ENCODE measurements around the gene CLRN2. TPM values are rescaled to one million over a fixed set of nuclear protein-coding genes. Genes with fewer than 3 reads are reported as not detected.
A peak's percentile ranks its signal among the peaks of the same experiment; 100 is the strongest.

CLRN2 gene
- polyA plus RNA-seq (2013) = not detected in 2 replicates

- H3K79me1 ChIP-seq (ENCODE audit: low read length) = peaks cover 3% of the 10 kb centered on the region
- no peak within 1 kb of the TSS for H3K4me2 ChIP-seq (ENCODE audit: low read length)
- no peak within 1 kb of the TSS for H3K14ac ChIP-seq (ENCODE audit: low read length)
- H3K36me3 ChIP-seq (ENCODE audit: control insufficient read depth in 1 of 2, insufficient read depth in 2 of 2, low read length in 2 of 2) = no peaks in the 10 kb centered on the region
- H2BK12ac ChIP-seq (ENCODE audit: low read length) = no peak within 1 kb of the TSS
- no peak within 1 kb of the TSS for H2BK120ac ChIP-seq (ENCODE audit: insufficient read depth, low read length, poor library complexity)
- no peak within 1 kb of the TSS for H4K12ac ChIP-seq (ENCODE audit: low read depth, low read length)
- H4K91ac ChIP-seq (ENCODE audit: low read depth, low read length) = no peak within 1 kb of the TSS
- H3K4me1 ChIP-seq (ENCODE audit: control insufficient read depth in 1 of 2, insufficient read depth in 2 of 2, low read length in 2 of 2) = peaks cover 2 to 7% of the 10 kb centered on the region in 2 experiments
- H2AFZ ChIP-seq (ENCODE audit: insufficient read depth, low read length, poor library complexity) = no peak within 1 kb of the TSS
- no peak within 1 kb of the TSS for H3K23ac ChIP-seq (ENCODE audit: low read length)
- no peak within 1 kb of the TSS for H3K9ac ChIP-seq (ENCODE audit: low read length)
- no peak within 1 kb of the TSS for H3K27ac ChIP-seq (ENCODE audit: low read depth, low read length)
- H3K4ac ChIP-seq (ENCODE audit: low read depth, low read length) = no peak within 1 kb of the TSS
- no peak within 1 kb of the TSS for H3K4me3 ChIP-seq (ENCODE audit: low read depth, low read length)
- no peak within 1 kb of the TSS for H2BK5ac ChIP-seq (ENCODE audit: low read depth, low read length, poor library complexity)
- H3K79me2 ChIP-seq (ENCODE audit: control insufficient read depth, insufficient read depth, low read length, poor library complexity) = peaks cover 2% of the 10 kb centered on the region
- no peak within 1 kb of the TSS for H4K8ac ChIP-seq (ENCODE audit: low read depth, low read length)
- no peak within 1 kb of the TSS for H3K18ac ChIP-seq (ENCODE audit: low read length)
- WGBS (ENCODE audit: extremely low coverage, insufficient coverage, insufficient read length) = no CpG with 5 or more reads among the region's 9 CpGs
- H2AK5ac ChIP-seq (ENCODE audit: low read length) = no peak within 1 kb of the TSS
- no peaks in the 10 kb centered on the region for H3K27me3 ChIP-seq (ENCODE audit: insufficient read depth, low read length)
- no peak for DNase-seq
- H3K9me3 ChIP-seq (ENCODE audit: insufficient read depth, low read depth, low read length) = no peaks in the 10 kb centered on the region
Observed at GRCh38 chr4:17514865-17515264, at the start of gene CLRN2. TSS of gene CLRN2 (plus strand) at chr4:17515165. CDS start at chr4:17515267, 102 bp downstream.

DNA sequence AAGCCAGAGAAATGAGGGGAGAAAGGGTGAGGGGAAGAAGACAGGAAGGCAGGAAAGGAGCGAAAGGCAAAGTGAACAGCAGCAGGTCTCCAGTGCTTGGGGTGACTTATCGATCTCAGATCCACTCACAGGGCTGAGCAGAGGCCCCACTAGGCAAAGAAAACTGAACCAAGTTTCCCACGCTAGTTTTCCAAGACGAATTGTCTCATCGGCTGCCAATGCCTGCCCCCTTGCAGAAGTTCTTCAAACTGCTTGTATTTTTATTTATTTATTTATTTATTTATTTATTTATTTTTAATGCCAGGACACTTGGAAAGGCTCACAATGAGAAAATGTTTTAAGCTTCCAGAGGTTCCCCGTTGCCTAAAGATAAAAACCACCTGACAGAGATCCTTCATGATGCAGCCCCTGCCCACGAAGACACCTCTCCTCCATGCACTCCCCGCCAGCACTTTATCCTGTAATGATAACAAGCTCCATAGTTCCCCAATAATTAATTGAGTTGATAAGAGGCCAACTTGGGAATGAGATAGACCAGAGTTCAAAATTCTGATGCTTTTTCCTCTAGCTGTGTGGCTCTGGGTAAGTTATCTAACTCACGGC, 46.2 kb upstream of the CLRN2 start:
- H3K4me1 ChIP-seq (ENCODE audit: control insufficient read depth in 1 of 2, insufficient read depth in 2 of 2, low read length in 2 of 2) = no peaks in the 10 kb centered on the region
- no peak overlapping the region for H3K4me2 ChIP-seq (ENCODE audit: low read length)
- H3K27me3 ChIP-seq (ENCODE audit: insufficient read depth, low read length) = no peaks in the 10 kb centered on the region
- H2BK120ac ChIP-seq (ENCODE audit: insufficient read depth, low read length, poor library complexity) = no peak overlapping the region
- H3K79me1 ChIP-seq (ENCODE audit: low read length) = no peaks in the 10 kb centered on the region
- no peak overlapping the region for H3K23ac ChIP-seq (ENCODE audit: low read length)
- H3K79me2 ChIP-seq (ENCODE audit: control insufficient read depth, insufficient read depth, low read length, poor library complexity) = no peaks in the 10 kb centered on the region
- H2AK5ac ChIP-seq (ENCODE audit: low read length) = no peak overlapping the region
- no peak overlapping the region for H2BK12ac ChIP-seq (ENCODE audit: low read length)
- no peak overlapping the region for H2AFZ ChIP-seq (ENCODE audit: insufficient read depth, low read length, poor library complexity)
- H3K9me3 ChIP-seq (ENCODE audit: insufficient read depth, low read depth, low read length) = no peaks in the 10 kb centered on the region
- no peak overlapping the region for H4K8ac ChIP-seq (ENCODE audit: low read depth, low read length)
- H3K18ac ChIP-seq (ENCODE audit: low read length) = no peak overlapping the region
- no peak overlapping the region for H4K12ac ChIP-seq (ENCODE audit: low read depth, low read length)
- DNase-seq = peak in 1 of 2 donors; percentile 52
- H3K14ac ChIP-seq (ENCODE audit: low read length) = no peak overlapping the region
- H3K27ac ChIP-seq (ENCODE audit: low read depth, low read length) = no peak overlapping the region
- WGBS (ENCODE audit: extremely low coverage, insufficient coverage, insufficient read length) = no CpG with 5 or more reads among the region's 9 CpGs
- H3K4ac ChIP-seq (ENCODE audit: low read depth, low read length) = no peak overlapping the region
- H3K4me3 ChIP-seq (ENCODE audit: low read depth, low read length) = no peak overlapping the region
- H2BK5ac ChIP-seq (ENCODE audit: low read depth, low read length, poor library complexity) = no peak overlapping the region
- H3K36me3 ChIP-seq (ENCODE audit: control insufficient read depth in 1 of 2, insufficient read depth in 2 of 2, low read length in 2 of 2) = no peaks in the 10 kb centered on the region
- no peak overlapping the region for H3K9ac ChIP-seq (ENCODE audit: low read length)
- no peak overlapping the region for H4K91ac ChIP-seq (ENCODE audit: low read depth, low read length)

DNA sequence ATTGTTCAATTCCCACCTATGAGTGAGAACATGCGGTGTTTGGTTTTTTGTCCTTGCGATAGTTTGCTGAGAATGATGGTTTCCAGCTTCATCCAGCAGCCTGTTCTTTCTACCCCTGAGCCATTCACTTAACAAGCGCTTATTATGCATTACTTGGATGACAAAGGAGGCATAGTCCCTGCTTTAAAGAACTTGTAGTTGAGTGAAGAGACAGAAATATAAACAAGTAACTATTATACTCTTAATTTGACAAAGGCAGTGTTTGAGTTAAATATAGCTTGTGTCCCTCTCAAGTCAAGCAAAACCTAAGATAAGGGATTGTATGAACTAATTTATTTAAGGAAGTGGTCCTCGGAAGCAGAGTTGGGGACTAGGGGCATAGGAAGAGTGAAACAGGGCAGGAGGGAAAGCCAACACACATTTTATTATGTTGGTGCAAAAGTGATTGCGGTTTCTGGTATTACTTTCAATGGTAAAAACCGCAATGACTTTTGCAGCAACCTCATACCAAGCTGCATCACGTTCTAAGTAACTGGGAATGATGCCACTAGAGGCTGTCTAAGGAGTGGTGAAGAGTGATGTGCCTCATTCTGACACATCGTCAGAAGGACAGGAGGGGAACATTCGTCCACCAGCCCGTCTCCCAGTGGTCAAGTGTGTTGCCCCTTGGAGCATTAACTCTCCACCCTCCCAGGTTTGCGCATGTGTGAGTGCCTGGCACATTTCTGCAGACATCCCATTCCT, 44.9 kb upstream of the CLRN2 start:
- Histone ChIP-seq H4K8ac (ENCODE audit: low read depth, low read length) (no peak overlapping the region), H2AK5ac (ENCODE audit: low read length) (no peak overlapping the region), H3K27ac (ENCODE audit: low read depth, low read length) (no peak overlapping the region), H2BK5ac (ENCODE audit: low read depth, low read length, poor library complexity) (no peak overlapping the region), H3K4me2 (ENCODE audit: low read length) (no peak overlapping the region), H3K27me3 (ENCODE audit: insufficient read depth, low read length) (no peaks in the 10 kb centered on the region), H3K14ac (ENCODE audit: low read length) (no peak overlapping the region), H3K79me1 (ENCODE audit: low read length) (no peaks in the 10 kb centered on the region), H3K23ac (ENCODE audit: low read length) (no peak overlapping the region), H3K4ac (ENCODE audit: low read depth, low read length) (no peak overlapping the region), H3K18ac (ENCODE audit: low read length) (no peak overlapping the region), H4K12ac (ENCODE audit: low read depth, low read length) (no peak overlapping the region), H3K9ac (ENCODE audit: low read length) (no peak overlapping the region), H3K4me3 (ENCODE audit: low read depth, low read length) (peak overlapping the region; percentile 10), H3K9me3 (ENCODE audit: insufficient read depth, low read depth, low read length) (no peaks in the 10 kb centered on the region), H3K79me2 (ENCODE audit: control insufficient read depth, insufficient read depth, low read length, poor library complexity) (no peaks in the 10 kb centered on the region), H4K91ac (ENCODE audit: low read depth, low read length) (no peak overlapping the region), H3K4me1 (ENCODE audit: control insufficient read depth in 1 of 2, insufficient read depth in 2 of 2, low read length in 2 of 2) (no peaks in the 10 kb centered on the region), H2AFZ (ENCODE audit: insufficient read depth, low read length, poor library complexity) (no peak overlapping the region), H2BK12ac (ENCODE audit: low read length) (no peak overlapping the region), H3K36me3 (ENCODE audit: control insufficient read depth in 1 of 2, insufficient read depth in 2 of 2, low read length in 2 of 2) (no peaks in the 10 kb centered on the region), H2BK120ac (ENCODE audit: insufficient read depth, low read length, poor library complexity) (no peak overlapping the region)
- DNase-seq = peak in 1 of 2 donors; percentile 9
- no CpG with 5 or more reads among the region's 11 CpGs for WGBS (ENCODE audit: extremely low coverage, insufficient coverage, insufficient read length)

GRCh38 chr4:17475481-17475880, 39.5 kb upstream of the CLRN2 start:
- Histone ChIP-seq H3K27ac (ENCODE audit: low read depth, low read length) (no peak overlapping the region), H4K91ac (ENCODE audit: low read depth, low read length) (no peak overlapping the region), H3K14ac (ENCODE audit: low read length) (no peak overlapping the region), H2BK12ac (ENCODE audit: low read length) (no peak overlapping the region), H3K4ac (ENCODE audit: low read depth, low read length) (no peak overlapping the region), H3K4me2 (ENCODE audit: low read length) (no peak overlapping the region), H3K9me3 (ENCODE audit: insufficient read depth, low read depth, low read length) (no peaks in the 10 kb centered on the region), H4K12ac (ENCODE audit: low read depth, low read length) (no peak overlapping the region), H3K79me2 (ENCODE audit: control insufficient read depth, insufficient read depth, low read length, poor library complexity) (no peaks in the 10 kb centered on the region), H3K4me1 (ENCODE audit: control insufficient read depth in 1 of 2, insufficient read depth in 2 of 2, low read length in 2 of 2) (no peaks in the 10 kb centered on the region), H3K27me3 (ENCODE audit: insufficient read depth, low read length) (no peaks in the 10 kb centered on the region), H3K79me1 (ENCODE audit: low read length) (no peaks in the 10 kb centered on the region), H2BK5ac (ENCODE audit: low read depth, low read length, poor library complexity) (no peak overlapping the region), H2BK120ac (ENCODE audit: insufficient read depth, low read length, poor library complexity) (no peak overlapping the region), H4K8ac (ENCODE audit: low read depth, low read length) (no peak overlapping the region), H3K23ac (ENCODE audit: low read length) (no peak overlapping the region), H3K18ac (ENCODE audit: low read length) (no peak overlapping the region), H2AK5ac (ENCODE audit: low read length) (no peak overlapping the region), H2AFZ (ENCODE audit: insufficient read depth, low read length, poor library complexity) (no peak overlapping the region), H3K9ac (ENCODE audit: low read length) (no peak overlapping the region), H3K4me3 (ENCODE audit: low read depth, low read length) (no peak overlapping the region), H3K36me3 (ENCODE audit: control insufficient read depth in 1 of 2, insufficient read depth in 2 of 2, low read length in 2 of 2) (no peaks in the 10 kb centered on the region)
- DNase-seq = no peak
